GM23338 (cell line): ENCODE results near the gene IRF8.

Source experiments
- EZH2 ChIP-seq: fragments of 200-600 bp; sonication (generic); IDR thresholded peaks from one replicate; pipeline ENCODE4 v1.8.0; 2017; ENCODE audit warnings: antibody characterized with exemption, mild to moderate bottlenecking, low read depth; ENCODE audit not compliant: unreplicated experiment
- JUNB ChIP-seq: IDR thresholded peaks from one replicate; pipeline ENCODE4 v1.6.1; 2016; ENCODE audit warnings: antibody characterized with exemption; ENCODE audit not compliant: unreplicated experiment
- POLR2AphosphoS5 ChIP-seq: IDR thresholded peaks from 2 replicates; pipeline ENCODE4 v1.6.1; 2016; ENCODE audit warnings: antibody characterized with exemption, low read depth
- TF ChIP-seq, protein P1 (sequence below), 2 experiments: fragments of 200-600 bp in 1 of 2; sonication (generic) in 1 of 2; conservative IDR thresholded peaks; 2 replicates each; pipeline versions ENCODE4 v1.5.1 to v1.6.1; 2016 to 2017; ENCODE audit warnings: antibody characterized with exemption in 2 of 2, low read depth in 2 of 2, mild to moderate bottlenecking in 2 of 2, moderate library complexity in 1 of 2

DNA sequence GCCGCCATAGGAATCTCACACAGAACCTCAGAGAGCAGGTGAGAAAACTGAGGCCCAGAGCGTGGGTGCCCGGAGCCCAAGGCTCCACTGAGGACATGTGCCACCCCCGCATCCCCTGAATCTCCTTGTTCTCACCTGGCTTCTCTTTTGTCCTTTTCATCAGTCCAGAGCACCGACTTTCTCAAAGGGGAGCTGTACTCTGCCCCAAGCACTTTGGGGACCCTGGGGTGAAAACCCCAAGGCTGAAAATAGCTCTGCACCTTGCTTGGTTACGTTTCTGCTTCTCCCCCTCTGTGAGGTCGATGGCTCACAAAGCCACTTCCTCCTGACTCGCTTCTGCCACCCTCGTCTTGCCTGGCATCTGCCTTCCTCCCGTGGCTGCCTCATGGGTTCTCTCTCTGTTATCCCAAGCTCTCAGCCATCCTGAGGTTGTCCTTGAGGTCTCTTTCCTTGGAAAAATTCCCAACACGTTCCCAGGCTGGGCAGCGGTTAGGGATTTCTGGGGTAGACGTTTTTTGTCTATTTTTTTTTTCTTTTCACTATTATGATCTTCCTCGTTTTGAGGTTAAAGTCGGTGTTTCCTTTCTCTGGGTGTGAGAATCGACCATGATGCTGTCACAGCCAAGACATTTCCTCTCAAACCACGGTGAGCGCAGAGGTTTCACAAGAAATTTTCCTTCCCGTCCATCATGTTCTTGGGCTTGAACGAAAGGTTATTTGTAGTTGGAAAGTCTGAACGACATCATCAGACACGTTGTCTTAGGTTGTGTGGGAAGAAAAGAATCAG lies 37.2 kb downstream of the IRF8 start:
- TF ChIP-seq EZH2 = no peak
- TF ChIP-seq, protein P1, sequence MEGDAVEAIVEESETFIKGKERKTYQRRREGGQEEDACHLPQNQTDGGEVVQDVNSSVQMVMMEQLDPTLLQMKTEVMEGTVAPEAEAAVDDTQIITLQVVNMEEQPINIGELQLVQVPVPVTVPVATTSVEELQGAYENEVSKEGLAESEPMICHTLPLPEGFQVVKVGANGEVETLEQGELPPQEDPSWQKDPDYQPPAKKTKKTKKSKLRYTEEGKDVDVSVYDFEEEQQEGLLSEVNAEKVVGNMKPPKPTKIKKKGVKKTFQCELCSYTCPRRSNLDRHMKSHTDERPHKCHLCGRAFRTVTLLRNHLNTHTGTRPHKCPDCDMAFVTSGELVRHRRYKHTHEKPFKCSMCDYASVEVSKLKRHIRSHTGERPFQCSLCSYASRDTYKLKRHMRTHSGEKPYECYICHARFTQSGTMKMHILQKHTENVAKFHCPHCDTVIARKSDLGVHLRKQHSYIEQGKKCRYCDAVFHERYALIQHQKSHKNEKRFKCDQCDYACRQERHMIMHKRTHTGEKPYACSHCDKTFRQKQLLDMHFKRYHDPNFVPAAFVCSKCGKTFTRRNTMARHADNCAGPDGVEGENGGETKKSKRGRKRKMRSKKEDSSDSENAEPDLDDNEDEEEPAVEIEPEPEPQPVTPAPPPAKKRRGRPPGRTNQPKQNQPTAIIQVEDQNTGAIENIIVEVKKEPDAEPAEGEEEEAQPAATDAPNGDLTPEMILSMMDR (conservative IDR thresholded peaks at IDR 0.05; ENCODE audit: low read depth in 2 of 2) = no peak
- no peak for TF ChIP-seq POLR2AphosphoS5
- TF ChIP-seq JUNB = no peak
